H1 (cell line): ENCODE measurements around the gene RBM8A. TPM values are rescaled to one million over a fixed set of nuclear protein-coding genes. Genes with fewer than 3 reads are reported as not detected.

Experiments used
- CTCF ChIA-PET: fragments of 300-600 bp; sonication (Branson Sonifier 250); formaldehyde crosslinking; loops from one replicate; lab custom pipeline; 2021; ENCODE audit not compliant: partially characterized antibody; lab: Charles Lee
- POLR2A ChIA-PET: fragments of 300-600 bp; sonication (Branson Sonifier 250); formaldehyde crosslinking; loops from one replicate; lab custom pipeline; 2021; ENCODE audit warnings: inconsistent platforms; ENCODE audit not compliant: partially characterized antibody; lab: Charles Lee
- DNase-seq, 2 experiments: peaks; one replicate each; pipeline versions ENCODE4 v3.0.0 to v3.0.0-alpha.2; 2010 to 2022; ENCODE audit warnings: low spot score in 2 of 2, low read depth in 1 of 2, mixed read lengths in 1 of 2
- FAIRE-seq: peaks from 2 replicates; lab custom pipeline; 2011; peaks lifted over from hg19 to GRCh38; lab: Jason Lieb, UNC
- H2AFZ ChIP-seq: 2 replicates; pipeline ENCODE4 v1.8.1; 2012; ENCODE audit warnings: low read length, inconsistent platforms
- H2AK5ac ChIP-seq: 2 replicates; pipeline ENCODE4 v1.6.1; 2013; ENCODE audit warnings: low read depth, low read length
- H2BK120ac ChIP-seq: replicated peaks from 2 replicates; pipeline ENCODE3; 2013; ENCODE audit warnings: low read depth, low read length, inconsistent platforms
- H2BK12ac ChIP-seq: 2 replicates; pipeline ENCODE4 v1.6.1; 2013; ENCODE audit warnings: low read depth, low read length
- H2BK15ac ChIP-seq: 2 replicates; pipeline ENCODE4 v1.6.1; 2013; ENCODE audit warnings: low read length
- H2BK20ac ChIP-seq: 2 replicates; pipeline ENCODE4 v1.6.1; 2013; ENCODE audit warnings: low read length
- H2BK5ac ChIP-seq: 2 replicates; pipeline ENCODE4 v1.6.1; 2013; ENCODE audit warnings: low read depth, low read length
- H3K14ac ChIP-seq: 2 replicates; pipeline ENCODE4 v1.6.1; 2013; ENCODE audit warnings: inconsistent platforms; ENCODE audit not compliant: insufficient read length
- H3K18ac ChIP-seq: 2 replicates; pipeline ENCODE4 v1.6.1; 2013; ENCODE audit warnings: low read length; ENCODE audit errors: extremely low read depth
- H3K23ac ChIP-seq: 2 replicates; pipeline ENCODE4 v1.6.1; 2013; ENCODE audit warnings: inconsistent platforms; ENCODE audit not compliant: insufficient read length
- H3K23me2 ChIP-seq: 2 replicates; pipeline ENCODE4 v1.6.1; 2013; ENCODE audit warnings: low read depth, low read length
- H3K27ac ChIP-seq: 2 replicates; pipeline ENCODE4 v1.6.1; 2011; ENCODE audit warnings: low read depth, low read length, inconsistent platforms
- H3K27me3 ChIP-seq, 4 experiments: replicated peaks in 1 of 4; 1 replicate in 1 of 4; 2 replicates in 3 of 4; pipeline versions ENCODE4 v1.6.1 to v1.8.1; 2011 to 2013; ENCODE audit warnings: low read length in 3 of 4, mild to moderate bottlenecking in 3 of 4, inconsistent platforms in 2 of 4, mixed read lengths in 2 of 4, moderate library complexity in 1 of 4; ENCODE audit not compliant: control insufficient read depth in 3 of 4, insufficient read depth in 3 of 4; ENCODE audit errors: extremely low read depth in 1 of 4
- H3K36me3 ChIP-seq, 4 experiments: 2 replicates each; pipeline versions ENCODE4 v1.6.1 to v1.8.1; 2011 to 2013; ENCODE audit warnings: mild to moderate bottlenecking in 4 of 4, low read length in 3 of 4, moderate library complexity in 2 of 4, control low read depth in 1 of 4, inconsistent platforms in 1 of 4; ENCODE audit not compliant: insufficient read depth in 4 of 4, control insufficient read depth in 2 of 4
- H3K4ac ChIP-seq: replicated peaks from 2 replicates; pipeline ENCODE3; 2013; ENCODE audit warnings: low read length, low read depth, mixed read lengths, inconsistent platforms; ENCODE audit not compliant: insufficient read length
- H3K4me1 ChIP-seq, 4 experiments: replicated peaks in 1 of 4; 1 replicate in 1 of 4; 2 replicates in 3 of 4; pipeline versions ENCODE4 v1.6.1 to v1.8.1; 2011 to 2013; ENCODE audit warnings: low read length in 3 of 4, inconsistent platforms in 2 of 4, mixed read lengths in 1 of 4; ENCODE audit not compliant: insufficient read depth in 4 of 4, control insufficient read depth in 3 of 4
- H3K4me2 ChIP-seq, 2 experiments: 2 replicates each; pipeline versions ENCODE4 v1.6.1 to v1.8.1; 2011 to 2013; ENCODE audit warnings: low read depth in 2 of 2, low read length in 2 of 2, control low read depth in 1 of 2, inconsistent platforms in 1 of 2, mild to moderate bottlenecking in 1 of 2; ENCODE audit not compliant: insufficient read depth in 1 of 2
- H3K4me3 ChIP-seq, 4 experiments: fragments of 200-600, 300-600 bp in 1 of 4; sonication (generic), shearing (Covaris generic), sonication (Bioruptor Twin) in 1 of 4; 2 replicates each; pipeline versions ENCODE4 v1.5.1 to v1.8.1; 2011 to 2016; ENCODE audit warnings: low read length in 4 of 4, low read depth in 3 of 4, control low read depth in 2 of 4, inconsistent platforms in 2 of 4, mild to moderate bottlenecking in 2 of 4, mixed read lengths in 1 of 4, moderate library complexity in 1 of 4; ENCODE audit not compliant: insufficient read depth in 2 of 4; ENCODE audit errors: extremely low read depth in 1 of 4
- H3K56ac ChIP-seq: replicated peaks from 2 replicates; pipeline ENCODE3; 2013; ENCODE audit warnings: low read depth, mild to moderate bottlenecking, mixed read lengths, low read length, inconsistent platforms; ENCODE audit not compliant: insufficient read length
- H3K79me1 ChIP-seq: 2 replicates; pipeline ENCODE4 v1.6.1; 2013; ENCODE audit warnings: low read depth, low read length, control low read depth
- H3K79me2 ChIP-seq, 2 experiments: 2 replicates each; pipeline versions ENCODE4 v1.6.1 to v1.8.1; 2012 to 2013; ENCODE audit warnings: low read length in 2 of 2, mild to moderate bottlenecking in 2 of 2, inconsistent platforms in 1 of 2; ENCODE audit not compliant: insufficient read depth in 2 of 2, control insufficient read depth in 1 of 2
- H3K9ac ChIP-seq, 4 experiments: replicated peaks in 1 of 4; 1 replicate in 1 of 4; 2 replicates in 3 of 4; pipeline versions ENCODE4 v1.6.1 to v1.8.1; 2011 to 2013; ENCODE audit warnings: low read depth in 3 of 4, low read length in 3 of 4, control low read depth in 2 of 4, mild to moderate bottlenecking in 2 of 4, moderate library complexity in 2 of 4, inconsistent platforms in 1 of 4; ENCODE audit errors: extremely low read depth in 1 of 4
- H3K9me3 ChIP-seq, 2 experiments: 2 replicates each; pipeline versions ENCODE4 v1.6.1 to v1.8.1; 2012 to 2013; ENCODE audit warnings: mild to moderate bottlenecking in 2 of 2, moderate library complexity in 2 of 2, control low read depth in 1 of 2, inconsistent platforms in 1 of 2, low read depth in 1 of 2, low read length in 1 of 2, mixed read lengths in 1 of 2; ENCODE audit not compliant: insufficient read depth in 2 of 2
- H4K20me1 ChIP-seq, 2 experiments: replicated peaks in 1 of 2; 2 replicates each; pipeline versions ENCODE3 to v1.8.1; 2011 to 2013; ENCODE audit warnings: inconsistent platforms in 2 of 2, low read length in 2 of 2, mild to moderate bottlenecking in 1 of 2; ENCODE audit not compliant: insufficient read depth in 2 of 2, control insufficient read depth in 1 of 2
- H4K5ac ChIP-seq: 2 replicates; pipeline ENCODE4 v1.6.1; 2013; ENCODE audit warnings: low read length, low read depth, mixed read lengths, inconsistent platforms; ENCODE audit not compliant: insufficient read length
- H4K8ac ChIP-seq: 2 replicates; pipeline ENCODE4 v1.8.0; 2013; ENCODE audit warnings: mild to moderate bottlenecking, moderate library complexity, low read length, inconsistent platforms; ENCODE audit not compliant: insufficient read depth; ENCODE audit errors: extremely low read depth
- H4K91ac ChIP-seq: replicated peaks from 2 replicates; pipeline ENCODE3; 2013; ENCODE audit warnings: low read length, mixed read lengths, inconsistent platforms; ENCODE audit not compliant: insufficient read length
- WGBS, 2 experiments: shearing (Covaris generic) in 1 of 2; methylation state at CpG; one replicate each; pipeline versions ENCODE4 v1.1.6 to v1.1.7; 2013 to 2015; ENCODE audit warnings: low lambda C conversion rate in 2 of 2, mixed read lengths in 2 of 2, inconsistent platforms in 1 of 2, low coverage in 1 of 2, missing lambda C conversion rate in 1 of 2; ENCODE audit not compliant: insufficient replicate concordance in 2 of 2, insufficient coverage in 1 of 2, insufficient read length in 1 of 2; ENCODE audit errors: extremely low coverage in 1 of 2, missing lambda C conversion rate in 1 of 2; 5-methylcytosine and 5-hydroxymethylcytosine counted together
- polyA plus RNA-seq, 7 experiments: library from polyadenylated mRNA; depleted of rRNA in 3 of 7; stranded (reverse) in 5 of 7; unstranded in 2 of 7; fragments of >200 nt in 5 of 7; fragments of 200-250 nt in 2 of 7; gene quantifications; 1 replicate in 5 of 7; 2 replicates in 1 of 7; 4 replicates in 1 of 7; pipeline versions ENCODE4 v1.2.1 to v1.2.3, GENCODE V29; 2011 to 2013; ENCODE audit warnings: missing spikeins in 2 of 7, mixed read lengths in 2 of 7
- total RNA-seq: library from RNA; stranded (reverse); fragmentation: NEBNext Ultra II Directional; extraction: Animal tissue kit (Norgen Biotek cat#: 25700); gene quantifications from 2 replicates; pipeline ENCODE4 v1.2.1, GENCODE V29; 2021

Gene RBM8A
- total and polyA plus RNA-seq, 2 of the 8 experiments (the other 6 are each of a cell fraction or from before 2014, with no cell fraction given) = 125 to 216 TPM

GRCh38 chr1:145901312-145902021, 25.8 kb downstream of the RBM8A start:
- peak overlapping the region; percentile 79; the same call in 1 of the 2 replicates for H2AFZ ChIP-seq
- POLR2A ChIA-PET = interaction anchor here (0.6 to 1.5 kb wide), 4 partner anchors 10 to 43 kb away, joined by 3 to 6 read pairs (median 4); partner anchors contain the start of genes PEX11B and PIAS3
- H3K4me3 ChIP-seq = no peak overlapping the region
- DNase-seq (no peak), FAIRE-seq (no peak)
- H3K23me2 ChIP-seq = no peaks in the 10 kb centered on the region; the same call in 1 of the 2 replicates
- CTCF ChIA-PET = interaction anchor here (0.9 to 9.5 kb wide), 10 partner anchors 8 to 111 kb away, joined by 3 to 74 read pairs (median 4); partner anchors contain the start of genes ITGA10, NUDT17 and POLR3GL
- no peak overlapping the region for H3K18ac ChIP-seq
- H3K9me3 ChIP-seq = no peaks in the 10 kb centered on the region
- H4K91ac ChIP-seq = no peak overlapping the region
- H3K36me3 ChIP-seq = no peaks in the 10 kb centered on the region
- no peak overlapping the region for H3K23ac ChIP-seq
- H3K56ac ChIP-seq = no peak overlapping the region
- H2BK5ac ChIP-seq = no peak overlapping the region
- H2BK20ac ChIP-seq = no peak overlapping the region
- 0 out of 2 replicates have a peak overlapping the region, but pooled peaks have one; percentile 25 for H2BK15ac ChIP-seq
- H3K79me1 ChIP-seq = no peaks in the 10 kb centered on the region
- H4K5ac ChIP-seq = no peak overlapping the region
- no peak overlapping the region for H2AK5ac ChIP-seq
- no peak overlapping the region for H2BK120ac ChIP-seq
- H4K8ac ChIP-seq = no peak overlapping the region; the same call in 1 of the 2 replicates
- H3K79me2 ChIP-seq = no peaks in the 10 kb centered on the region
- H3K9ac ChIP-seq = no peak overlapping the region
- no peak overlapping the region for H2BK12ac ChIP-seq
- H3K4me2 ChIP-seq = no peak overlapping the region
- H3K27ac ChIP-seq = no peak overlapping the region
- no peak overlapping the region for H3K4ac ChIP-seq
- 85% methylated on average over 12 of the region's 12 CpGs; no CpG with 5 or more reads in 1 of the 2 experiments for WGBS, 2 experiments
- H3K4me1 ChIP-seq = no peaks in the 10 kb centered on the region
- H4K20me1 ChIP-seq = no peaks in the 10 kb centered on the region
- H3K27me3 ChIP-seq = no peaks in the 10 kb centered on the region; a peak in 1 of 7 replicates
- H3K14ac ChIP-seq = no peak overlapping the region
